OCI-LY3 (cell line): ENCODE measurements around the gene PLA2G4E.

ENCODE experiments used
- CTCF ChIP-seq: fragments of 200-600, 300-600 bp; sonication (generic); IDR thresholded peaks from 2 replicates; pipeline ENCODE4 v1.5.1; 2014; ENCODE audit warnings: antibody characterized with exemption, low read length, low read depth
- EZH2phosphoT487 ChIP-seq: fragments of 200-600 bp; shearing (Covaris generic); IDR thresholded peaks from 2 replicates; pipeline ENCODE4 v1.6.1; 2018; ENCODE audit warnings: antibody characterized with exemption, mixed run types, low read depth

GRCh38 chr15:41970456-41970855 is 50.4 kb downstream of the PLA2G4E start:
- TF ChIP-seq CTCF = no peak
- no peak for TF ChIP-seq EZH2phosphoT487
